ENCODE measurements around the gene DUSP1. TPM values are rescaled to one million over a fixed set of nuclear protein-coding genes. Genes with fewer than 3 reads are reported as not detected.

DUSP1 gene
- total and polyA plus RNA-seq, 2 donors (not counting 3 experiments of a cell fraction or from before 2014, with no cell fraction given) = 36.1 to 196 TPM

DNA sequence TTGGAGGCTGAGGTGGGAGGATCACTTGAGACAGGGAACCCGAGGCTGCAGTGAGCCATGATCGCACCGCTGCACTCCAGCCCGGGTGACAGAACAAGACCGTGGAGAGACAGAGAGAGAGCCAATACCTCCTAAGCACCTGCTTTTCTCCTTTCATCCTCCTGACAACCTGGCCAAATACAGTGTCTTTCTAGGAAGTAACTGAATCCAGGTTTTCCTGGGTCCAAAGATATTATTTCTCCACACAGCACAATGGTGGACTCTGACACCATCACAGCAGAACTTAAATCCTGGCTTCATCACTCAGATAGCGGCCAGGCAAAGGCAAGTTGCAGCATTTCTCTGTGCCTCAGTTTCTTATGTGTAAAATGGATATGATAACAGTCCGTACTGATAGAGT, 21.9 kb downstream of the DUSP1 start:
- intact Hi-C loops (cut with micrococcal nuclease) = no loop called here
- CTCF ChIA-PET = interaction anchor here (0.8 to 1.3 kb wide), 3 partner anchors 9 to 32 kb away, joined by 3 to 6 read pairs (median 4); no protein-coding TSS in a partner anchor
- dilution Hi-C loops (cut with MboI; ENCODE audit: extremely low pct_ligation_motif_present, low sequenced_read_pairs) = no loop called here
- TF ChIP-seq FOS (IDR thresholded peaks at IDR 0.05; ENCODE audit: borderline replicate concordance, insufficient read depth, low read length) = no peak
- TF ChIP-seq JUN (IDR thresholded peaks at IDR 0.05; ENCODE audit: borderline replicate concordance, insufficient read depth, insufficient read length, low read depth) = no peak
- no peak for DNase-seq (ENCODE audit: low read depth, low spot score)
- Histone ChIP-seq H2AFZ (ENCODE audit: low read depth, low read length) (peak overlapping the region; percentile 78), H4K20me1 (replicated peaks; ENCODE audit: control insufficient read depth, extremely low read depth, insufficient read depth, low read length) (no peaks in the 10 kb centered on the region), H3K9ac (replicated peaks; ENCODE audit: extremely low read depth, insufficient read depth, low read length) (peak overlapping the region; percentile 61), H3K79me2 (ENCODE audit: control insufficient read depth, insufficient read depth, low read length) (no peaks in the 10 kb centered on the region), H3K27ac (ENCODE audit: insufficient read depth, low read depth, low read length) (peak overlapping the region; percentile 79), H3K27me3 (ENCODE audit: control insufficient read depth in 2 of 2, insufficient read depth in 2 of 2, low read length in 2 of 2) (no peaks in the 10 kb centered on the region), H3K4me3 (replicated peaks in 1 of 3; ENCODE audit: insufficient read depth in 1 of 3, low read depth in 1 of 3, low read length in 3 of 3) (no peak overlapping the region), H3K9me3 (replicated peaks; ENCODE audit: control insufficient read depth, insufficient read depth, low read length) (no peaks in the 10 kb centered on the region), H3K9me1 (replicated peaks; ENCODE audit: control insufficient read depth, extremely low read depth, insufficient read depth, low read length) (no peaks in the 10 kb centered on the region), H3K4me1 (ENCODE audit: control insufficient read depth, extremely low read depth, insufficient read depth, low read length) (peaks cover 13% of the 10 kb centered on the region), H3K36me3 (ENCODE audit: control insufficient read depth in 2 of 2, extremely low read depth in 1 of 2, insufficient read depth in 2 of 2, low read length in 2 of 2) (no peaks in the 10 kb centered on the region), H3K4me2 (ENCODE audit: insufficient read depth, low read length) (no peak overlapping the region)
- BruUV-seq (replicated peaks) = no TSS peak
- FAIRE-seq = no peak
- POLR2A ChIA-PET = interaction anchor here (0.8 kb wide), 1 partner anchor 124 kb away, joined by 3 read pairs; no protein-coding TSS in a partner anchor

DNA sequence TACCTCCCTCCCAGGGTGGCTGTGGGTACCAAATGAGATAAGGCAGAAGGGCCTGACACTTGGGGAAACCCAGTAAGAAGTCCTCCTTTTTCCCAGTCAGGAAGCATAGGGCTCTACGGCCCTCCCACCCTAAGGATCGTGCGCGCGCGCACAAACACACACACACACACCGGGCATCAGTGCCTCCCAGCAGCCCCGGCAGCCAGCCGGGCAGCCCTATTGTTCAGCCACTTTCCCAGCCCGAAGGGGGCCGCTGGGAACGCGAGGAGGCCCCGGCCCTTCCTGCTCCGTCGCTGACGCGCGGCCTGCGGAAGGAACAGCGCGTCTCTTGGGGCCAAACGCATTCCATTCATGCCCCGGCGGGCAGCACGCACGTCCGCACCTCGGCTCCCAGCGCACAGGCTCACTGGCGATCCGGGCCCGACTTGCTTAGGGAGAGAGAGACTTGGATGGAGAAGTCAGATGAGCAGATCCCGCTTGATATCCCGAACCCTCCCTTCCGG, 22.6 kb downstream of the DUSP1 start:
- Histone ChIP-seq H3K9me1 (replicated peaks; ENCODE audit: control insufficient read depth, extremely low read depth, insufficient read depth, low read length) (no peaks in the 10 kb centered on the region), H3K4me2 (ENCODE audit: insufficient read depth, low read length) (no peak overlapping the region), H3K9ac (replicated peaks; ENCODE audit: extremely low read depth, insufficient read depth, low read length) (peak overlapping the region; percentile 65), H4K20me1 (replicated peaks; ENCODE audit: control insufficient read depth, extremely low read depth, insufficient read depth, low read length) (no peaks in the 10 kb centered on the region), H3K4me3 (replicated peaks in 1 of 3; ENCODE audit: insufficient read depth in 1 of 3, low read depth in 1 of 3, low read length in 3 of 3) (no peak overlapping the region), H2AFZ (ENCODE audit: low read depth, low read length) (peak overlapping the region; percentile 78), H3K79me2 (ENCODE audit: control insufficient read depth, insufficient read depth, low read length) (no peaks in the 10 kb centered on the region), H3K4me1 (ENCODE audit: control insufficient read depth, extremely low read depth, insufficient read depth, low read length) (peaks cover 13% of the 10 kb centered on the region), H3K9me3 (replicated peaks; ENCODE audit: control insufficient read depth, insufficient read depth, low read length) (no peaks in the 10 kb centered on the region), H3K27me3 (ENCODE audit: control insufficient read depth in 2 of 2, insufficient read depth in 2 of 2, low read length in 2 of 2) (no peaks in the 10 kb centered on the region), H3K36me3 (ENCODE audit: control insufficient read depth in 2 of 2, extremely low read depth in 1 of 2, insufficient read depth in 2 of 2, low read length in 2 of 2) (no peaks in the 10 kb centered on the region), H3K27ac (ENCODE audit: insufficient read depth, low read depth, low read length) (peak overlapping the region; percentile 79)
- POLR2A ChIA-PET = interaction anchor here (1.3 kb wide), 1 partner anchor 23 kb away, joined by 4 read pairs; the partner anchor contains the start of gene DUSP1
- intact Hi-C loops (cut with micrococcal nuclease) = loop anchor here (1.0 kb wide), 6 partner anchors 17 to 122 kb away; partner anchors contain the start of gene DUSP1
- TF ChIP-seq FOS (IDR thresholded peaks at IDR 0.05; ENCODE audit: borderline replicate concordance, insufficient read depth, low read length) (no peak), MYC (IDR thresholded peaks at IDR 0.05; ENCODE audit: low read depth, low read length) (no peak), POLR2A (IDR thresholded peaks at IDR 0.05; ENCODE audit: low read depth, low read length) (peak; percentile 52), GATA2 (IDR thresholded peaks at IDR 0.05; ENCODE audit: insufficient read depth, insufficient read length, low read depth, low read length) (no peak), JUN (IDR thresholded peaks at IDR 0.05; ENCODE audit: borderline replicate concordance, insufficient read depth, insufficient read length, low read depth) (no peak), POLR2AphosphoS5 (IDR thresholded peaks at IDR 0.05; ENCODE audit: insufficient read depth, low read depth, low read length) (peak; percentile 88), EZH2 (IDR thresholded peaks at IDR 0.05; ENCODE audit: borderline replicate concordance, low read depth, low read length, severe bottlenecking) (no peak)
- TF ChIP-seq, protein P1, sequence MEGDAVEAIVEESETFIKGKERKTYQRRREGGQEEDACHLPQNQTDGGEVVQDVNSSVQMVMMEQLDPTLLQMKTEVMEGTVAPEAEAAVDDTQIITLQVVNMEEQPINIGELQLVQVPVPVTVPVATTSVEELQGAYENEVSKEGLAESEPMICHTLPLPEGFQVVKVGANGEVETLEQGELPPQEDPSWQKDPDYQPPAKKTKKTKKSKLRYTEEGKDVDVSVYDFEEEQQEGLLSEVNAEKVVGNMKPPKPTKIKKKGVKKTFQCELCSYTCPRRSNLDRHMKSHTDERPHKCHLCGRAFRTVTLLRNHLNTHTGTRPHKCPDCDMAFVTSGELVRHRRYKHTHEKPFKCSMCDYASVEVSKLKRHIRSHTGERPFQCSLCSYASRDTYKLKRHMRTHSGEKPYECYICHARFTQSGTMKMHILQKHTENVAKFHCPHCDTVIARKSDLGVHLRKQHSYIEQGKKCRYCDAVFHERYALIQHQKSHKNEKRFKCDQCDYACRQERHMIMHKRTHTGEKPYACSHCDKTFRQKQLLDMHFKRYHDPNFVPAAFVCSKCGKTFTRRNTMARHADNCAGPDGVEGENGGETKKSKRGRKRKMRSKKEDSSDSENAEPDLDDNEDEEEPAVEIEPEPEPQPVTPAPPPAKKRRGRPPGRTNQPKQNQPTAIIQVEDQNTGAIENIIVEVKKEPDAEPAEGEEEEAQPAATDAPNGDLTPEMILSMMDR (IDR thresholded peaks at IDR 0.05; ENCODE audit: extremely low read depth in 1 of 2, insufficient read depth in 1 of 2, low read depth in 1 of 2, low read length in 2 of 2) = no peak
- TF ChIP-seq, protein P2, sequence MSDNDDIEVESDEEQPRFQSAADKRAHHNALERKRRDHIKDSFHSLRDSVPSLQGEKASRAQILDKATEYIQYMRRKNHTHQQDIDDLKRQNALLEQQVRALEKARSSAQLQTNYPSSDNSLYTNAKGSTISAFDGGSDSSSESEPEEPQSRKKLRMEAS (IDR thresholded peaks at IDR 0.05; ENCODE audit: insufficient read depth, insufficient read length) = peak; percentile 55
- CTCF ChIA-PET = interaction anchor here (1.3 kb wide), 1 partner anchor 32 kb away, joined by 6 read pairs; no protein-coding TSS in a partner anchor
- no TSS peak for BruUV-seq (replicated peaks)
- dilution Hi-C loops (cut with MboI; ENCODE audit: extremely low pct_ligation_motif_present, low sequenced_read_pairs) = no loop called here
- peak; percentile 95 for FAIRE-seq
- DNase-seq (ENCODE audit: low read depth, low spot score) = peak; percentile 96
